ENCODE results near the gene BARX1.

Gene BARX1

GRCh38 chr9:93950619-93951601, 4.2 kb downstream of the BARX1 start:
- H3K4me3 ChIP-seq (ENCODE audit: low read depth, low read length), result no peak overlapping the region
- TF ChIP-seq, protein P1, sequence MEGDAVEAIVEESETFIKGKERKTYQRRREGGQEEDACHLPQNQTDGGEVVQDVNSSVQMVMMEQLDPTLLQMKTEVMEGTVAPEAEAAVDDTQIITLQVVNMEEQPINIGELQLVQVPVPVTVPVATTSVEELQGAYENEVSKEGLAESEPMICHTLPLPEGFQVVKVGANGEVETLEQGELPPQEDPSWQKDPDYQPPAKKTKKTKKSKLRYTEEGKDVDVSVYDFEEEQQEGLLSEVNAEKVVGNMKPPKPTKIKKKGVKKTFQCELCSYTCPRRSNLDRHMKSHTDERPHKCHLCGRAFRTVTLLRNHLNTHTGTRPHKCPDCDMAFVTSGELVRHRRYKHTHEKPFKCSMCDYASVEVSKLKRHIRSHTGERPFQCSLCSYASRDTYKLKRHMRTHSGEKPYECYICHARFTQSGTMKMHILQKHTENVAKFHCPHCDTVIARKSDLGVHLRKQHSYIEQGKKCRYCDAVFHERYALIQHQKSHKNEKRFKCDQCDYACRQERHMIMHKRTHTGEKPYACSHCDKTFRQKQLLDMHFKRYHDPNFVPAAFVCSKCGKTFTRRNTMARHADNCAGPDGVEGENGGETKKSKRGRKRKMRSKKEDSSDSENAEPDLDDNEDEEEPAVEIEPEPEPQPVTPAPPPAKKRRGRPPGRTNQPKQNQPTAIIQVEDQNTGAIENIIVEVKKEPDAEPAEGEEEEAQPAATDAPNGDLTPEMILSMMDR (IDR thresholded peaks at IDR 0.05; ENCODE audit: borderline replicate concordance, insufficient read depth, low read depth, low read length), result no peak

GRCh38 chr9:93949694-93950449, 5.3 kb downstream of the BARX1 start:
- TF ChIP-seq, protein P1 (IDR thresholded peaks at IDR 0.05; ENCODE audit: borderline replicate concordance, insufficient read depth, low read depth, low read length), result no peak
- no peak overlapping the region for H3K4me3 ChIP-seq (ENCODE audit: low read depth, low read length)

DNA sequence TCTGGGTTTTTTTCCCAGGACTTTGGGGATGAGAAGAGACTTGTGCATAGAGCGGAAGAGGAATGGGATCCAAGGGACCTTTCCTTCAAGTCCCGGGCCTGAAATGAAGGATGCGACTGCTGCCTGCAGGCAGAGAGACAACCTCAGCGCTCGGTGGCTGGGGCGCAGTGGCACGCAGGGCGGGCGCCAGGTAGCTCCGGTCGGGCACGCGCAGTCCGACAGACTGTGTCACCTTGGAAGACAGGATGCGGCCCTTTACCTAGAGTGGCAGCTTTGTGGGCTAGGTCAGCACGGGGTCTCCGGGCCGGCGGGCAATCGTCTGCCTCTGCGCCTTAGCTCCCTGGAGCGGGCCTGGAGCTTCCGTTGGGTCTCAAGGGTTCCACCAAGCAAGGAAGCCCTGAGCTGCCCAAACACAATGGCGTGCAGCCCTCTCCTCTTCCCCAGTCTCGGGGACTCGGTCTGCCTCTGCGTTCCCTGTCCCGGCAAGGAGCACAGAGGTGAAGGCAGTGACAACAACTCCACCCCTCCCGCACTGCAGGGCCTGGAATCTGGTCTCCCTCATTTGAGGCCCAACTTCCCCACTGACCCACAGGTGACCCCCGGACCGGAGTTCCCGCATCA, 6.0 kb downstream of the BARX1 start:
- H3K4me3 ChIP-seq (ENCODE audit: low read depth, low read length), result no peak overlapping the region
- TF ChIP-seq, protein P1 (IDR thresholded peaks at IDR 0.05; ENCODE audit: borderline replicate concordance, insufficient read depth, low read depth, low read length), result no peak

- TF ChIP-seq, protein P1 (IDR thresholded peaks at IDR 0.05; ENCODE audit: borderline replicate concordance, insufficient read depth, low read depth, low read length), result no peak
- H3K4me3 ChIP-seq (ENCODE audit: low read depth, low read length), result no peak overlapping the region
Measured at GRCh38 chr9:93948441-93949072, 6.6 kb downstream of the BARX1 start.

DNA sequence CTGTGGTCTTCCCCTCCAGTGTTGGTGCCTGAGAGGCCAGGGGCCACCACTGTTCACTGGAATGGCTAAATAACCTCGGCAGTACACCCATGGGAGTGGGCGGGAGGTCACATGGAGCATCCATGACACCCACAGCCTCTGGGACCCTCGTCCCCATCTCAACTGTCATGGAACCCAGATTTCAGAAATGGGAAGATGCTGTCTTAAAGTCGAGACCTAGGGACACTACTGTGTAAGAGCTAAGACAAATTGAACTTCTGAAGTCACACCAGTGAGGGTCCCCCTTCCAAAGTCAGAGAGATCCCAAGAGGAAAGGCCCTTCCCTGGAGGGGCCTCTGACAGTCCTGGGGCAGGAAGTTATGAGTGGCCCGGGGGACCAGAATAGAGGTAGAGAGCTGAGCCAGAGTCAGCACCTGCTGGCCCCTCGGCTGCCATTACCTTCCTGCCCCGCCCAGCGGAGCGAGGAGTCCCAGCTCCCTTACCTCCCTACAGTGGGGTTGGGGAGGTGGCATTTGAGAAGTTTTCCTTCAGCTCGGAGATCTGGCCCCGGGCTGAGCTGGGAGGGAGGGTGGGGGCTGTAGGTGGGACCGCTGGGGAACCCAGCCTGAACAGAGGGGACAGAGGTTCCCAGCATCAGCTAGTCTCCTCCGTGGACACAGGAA, 7.6 kb downstream of the BARX1 start:
- TF ChIP-seq, protein P1 (IDR thresholded peaks at IDR 0.05; ENCODE audit: borderline replicate concordance, insufficient read depth, low read depth, low read length), result no peak
- H3K4me3 ChIP-seq (ENCODE audit: low read depth, low read length), result no peak overlapping the region

GRCh38 chr9:93946338-93946712, 8.8 kb downstream of the BARX1 start:
- H3K4me3 ChIP-seq (ENCODE audit: low read depth, low read length), result no peak overlapping the region
- TF ChIP-seq, protein P1 (IDR thresholded peaks at IDR 0.05; ENCODE audit: borderline replicate concordance, insufficient read depth, low read depth, low read length), result no peak

Data from GM12875 (cell line).